Gastroesophageal sphincter (tissue), 4 donors: ENCODE results near the gene FOXN3. TPM values are rescaled to one million over a fixed set of nuclear protein-coding genes. Genes with fewer than 3 reads are reported as not detected.

Experiments used
- ATAC-seq: fragments of 150-250 bp; one replicate; pipeline ENCODE4 v1.9.1; 2016; ENCODE audit warnings: mild to moderate bottlenecking, moderate library complexity
- H3K27ac ChIP-seq, 4 donors: fragments of 200-600 bp; sonication (generic) in 3 of 4; 1 replicate in 3 of 4; 2 replicates in 1 of 4; pipeline ENCODE4 v1.5.1; 2016 to 2019
- H3K27me3 ChIP-seq: fragments of 200-600 bp; sonication (generic); one replicate; pipeline ENCODE4 v1.5.1; 2019
- H3K36me3 ChIP-seq, 2 donors: fragments of 200-600 bp; sonication (generic); one replicate each; pipeline ENCODE4 v1.5.1; 2019; ENCODE audit warnings: control low read depth in 1 of 2
- H3K4me1 ChIP-seq, 3 donors: fragments of 200-600 bp; sonication (generic); 1 replicate in 2 of 3; 2 replicates in 1 of 3; pipeline ENCODE4 v1.5.1; 2016 to 2019; ENCODE audit warnings: control low read depth in 2 of 3
- H3K4me3 ChIP-seq, 2 donors: fragments of 200-600 bp; sonication (generic); one replicate each; pipeline ENCODE4 v1.5.1; 2019; ENCODE audit warnings: mild to moderate bottlenecking in 1 of 2, moderate library complexity in 1 of 2
- H3K9me3 ChIP-seq, 3 donors: fragments of 200-600 bp; sonication (generic); one replicate each; pipeline ENCODE4 v1.5.1; 2017 to 2019; ENCODE audit warnings: control low read depth in 2 of 3
- CTCF ChIP-seq, 4 experiments: fragments of 200-600 bp in 2 of 4; fragments of 450-650 bp in 2 of 4; sonication (generic) in 1 of 4; IDR thresholded peaks; one replicate each; pipeline ENCODE4 v1.5.1; 2017 to 2019; ENCODE audit warnings: antibody characterized with exemption in 4 of 4, mild to moderate bottlenecking in 2 of 4, moderate library complexity in 2 of 4
- EP300 ChIP-seq: sonication (generic); formaldehyde crosslinking; IDR thresholded peaks from one replicate; pipeline ENCODE4 v1.6.1; 2017; ENCODE audit warnings: antibody characterized with exemption, mild to moderate bottlenecking
- POLR2A ChIP-seq, 2 donors: fragments of 450-650 bp; IDR thresholded peaks; one replicate each; pipeline ENCODE4 v1.6.1; 2017; ENCODE audit warnings: antibody characterized with exemption in 2 of 2, mild to moderate bottlenecking in 2 of 2, moderate library complexity in 1 of 2
- POLR2AphosphoS5 ChIP-seq: sonication (generic); formaldehyde crosslinking; IDR thresholded peaks from one replicate; pipeline ENCODE4 v1.6.1; 2017; ENCODE audit warnings: antibody characterized with exemption
- WGBS, 2 donors: methylation state at CpG; one replicate each; pipeline ENCODE4 v1.1.5; 2018; ENCODE audit warnings: low coverage in 1 of 2; 5-methylcytosine and 5-hydroxymethylcytosine counted together
- total RNA-seq, 4 donors: library from RNA; depleted of rRNA; stranded (reverse); fragments of >200 nt; gene quantifications; one replicate each; pipeline ENCODE4 v1.1.0, GENCODE V29; 2016

The FOXN3 gene
- total RNA-seq, 4 donors from 2014 or later: 116 to 172 (median 136) TPM

DNA sequence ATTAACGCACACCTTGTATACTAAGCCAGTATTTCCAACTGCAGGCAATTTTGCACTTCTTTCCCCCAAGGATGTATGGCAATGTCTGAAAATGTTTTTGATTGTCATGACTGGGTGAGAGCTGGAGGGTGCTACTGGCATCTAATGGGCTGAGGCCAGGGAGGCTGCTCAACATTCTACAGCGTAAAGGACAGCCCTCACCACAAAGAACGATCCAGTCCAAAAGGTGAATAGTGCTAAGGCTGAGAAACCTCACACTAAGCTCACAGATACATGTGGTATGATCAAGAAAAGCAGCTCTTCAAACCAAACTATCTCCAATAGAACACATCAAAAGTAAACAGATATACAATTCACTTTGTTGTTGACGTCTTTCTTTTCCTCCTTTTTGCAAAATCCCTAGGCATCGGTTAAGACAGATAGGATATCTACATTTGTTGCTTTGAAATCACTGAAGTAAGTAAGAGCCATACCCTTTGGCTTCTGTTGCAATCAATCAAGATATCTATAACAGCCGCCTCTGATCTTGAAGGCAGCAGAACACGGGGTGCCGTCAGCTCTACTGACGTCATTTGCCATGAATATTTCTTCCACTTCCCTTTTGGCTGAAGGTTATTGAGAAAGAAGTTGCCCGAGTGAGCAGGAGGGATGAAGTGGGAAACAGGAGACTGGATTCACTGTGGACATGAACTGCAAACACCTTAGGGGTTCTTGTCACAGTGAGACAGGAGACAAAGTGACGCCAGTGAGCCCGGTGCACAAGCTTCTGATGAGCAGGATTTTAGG, 218.3 kb downstream of the FOXN3 start:
- WGBS, 2 donors: 67 to 84% methylated on average over 6 to 12 of the region's 12 CpGs
- ATAC-seq: peak; percentile 35

DNA sequence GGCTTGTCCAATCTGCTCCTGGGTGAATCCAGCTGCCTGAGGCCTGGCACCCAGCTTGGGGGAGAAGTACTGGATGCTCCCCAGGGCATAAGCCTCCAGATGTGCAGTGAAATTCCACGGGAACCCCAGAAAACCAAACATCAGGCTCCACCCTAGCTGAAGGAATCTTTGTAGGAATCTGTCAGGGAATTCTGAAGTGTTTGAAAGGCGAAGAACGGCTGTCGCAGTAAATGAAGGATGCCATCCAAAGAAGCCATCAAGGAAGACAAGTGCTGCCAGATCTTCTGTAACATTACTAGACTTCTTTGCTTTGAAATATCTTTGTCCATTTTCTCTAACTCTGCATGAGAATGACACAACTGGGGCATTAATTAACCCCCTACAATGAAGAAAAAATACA, 219.4 kb downstream of the FOXN3 start:
- peaks cover 0 to 11% of the 10 kb centered on the region in 2 donors for H3K36me3 ChIP-seq
- H3K4me1 ChIP-seq: no peaks in the 10 kb centered on the region
- WGBS, 2 donors: 100% methylated on average over 3 of the region's 4 CpGs; no CpG with 5 or more reads in 1 of the 2 donors
- H3K27ac ChIP-seq: no peak overlapping the region
- no peak overlapping the region for H3K4me3 ChIP-seq
- no peak for ATAC-seq
- H3K9me3 ChIP-seq: no peaks in the 10 kb centered on the region
- no peaks in the 10 kb centered on the region for H3K27me3 ChIP-seq
- TF ChIP-seq POLR2A (IDR thresholded peaks at IDR 0.05) (no peak), EP300 (no peak), CTCF (IDR thresholded peaks at IDR 0.05) (no peak), POLR2AphosphoS5 (no peak)

More for the DNA sequence above, 218.3 kb downstream of the FOXN3 start:
- Histone ChIP-seq H3K4me3 (no peak overlapping the region), H3K36me3 (peaks cover 0 to 11% of the 10 kb centered on the region in 2 donors), H3K27ac (no peak overlapping the region), H3K9me3 (no peaks in the 10 kb centered on the region), H3K27me3 (no peaks in the 10 kb centered on the region), H3K4me1 (peaks cover 0 to 8% (median 0%) of the 10 kb centered on the region in 3 donors)
- TF ChIP-seq POLR2AphosphoS5 (no peak), POLR2A (IDR thresholded peaks at IDR 0.05) (no peak), CTCF (IDR thresholded peaks at IDR 0.05) (no peak), EP300 (no peak)

- H3K27me3 ChIP-seq: no peaks in the 10 kb centered on the region
- no peak overlapping the region for H3K27ac ChIP-seq
- peaks cover 0 to 11% of the 10 kb centered on the region in 2 donors for H3K36me3 ChIP-seq
- ATAC-seq: no peak
- TF ChIP-seq POLR2AphosphoS5 (no peak), EP300 (no peak), CTCF (IDR thresholded peaks at IDR 0.05) (no peak), POLR2A (IDR thresholded peaks at IDR 0.05) (no peak)
- no peak overlapping the region for H3K4me3 ChIP-seq
- H3K4me1 ChIP-seq: no peaks in the 10 kb centered on the region
- 100% methylated on average over 1 to 2 of the region's 3 CpGs for WGBS, 2 donors
- no peaks in the 10 kb centered on the region for H3K9me3 ChIP-seq
Observed at GRCh38 chr14:89196545-89196944, 220.5 kb downstream of the FOXN3 start.

GRCh38 chr14:89194376-89194775, 222.7 kb downstream of the FOXN3 start:
- H3K27me3 ChIP-seq: no peaks in the 10 kb centered on the region
- H3K4me1 ChIP-seq: no peaks in the 10 kb centered on the region
- no peak overlapping the region for H3K27ac ChIP-seq
- no peaks in the 10 kb centered on the region for H3K9me3 ChIP-seq
- WGBS, 2 donors: 40 to 75% methylated on average over 1 of the region's 1 CpG
- TF ChIP-seq POLR2AphosphoS5: no peak
- no peak for TF ChIP-seq CTCF (IDR thresholded peaks at IDR 0.05)
- TF ChIP-seq POLR2A (IDR thresholded peaks at IDR 0.05): no peak
- TF ChIP-seq EP300: no peak
- ATAC-seq: no peak
- peaks cover 0 to 22% of the 10 kb centered on the region in 2 donors for H3K36me3 ChIP-seq
- no peak overlapping the region for H3K4me3 ChIP-seq
